GM23338 (cell line): Measurements from ENCODE around the gene SBF2. TPM values are rescaled to one million over a fixed set of nuclear protein-coding genes. Genes with fewer than 3 reads are reported as not detected.

Experiments
- ATAC-seq: fragments of 200-7000 bp; cut with Tn5 transposase; 3 replicates; pipeline ENCODE4 v1.9.1; 2020
- DNase-seq: peaks from one replicate; pipeline ENCODE4 v3.0.0-alpha.2; 2015; ENCODE audit warnings: low spot score
- H2AFZ ChIP-seq: fragments of 200-600 bp; sonication (generic); 2 replicates; pipeline ENCODE4 v1.8.0; 2016; ENCODE audit warnings: antibody characterized with exemption, mild to moderate bottlenecking, moderate library complexity
- H3F3A ChIP-seq: fragments of 200-600 bp; sonication (generic); replicated peaks from 2 replicates; pipeline ENCODE4 v1.8.0; 2017; ENCODE audit warnings: antibody characterized with exemption, mixed run types, low read depth
- H3K27ac ChIP-seq: fragments of 200-600 bp; sonication (generic); 2 replicates; pipeline ENCODE4 v1.6.1; 2016; ENCODE audit warnings: low read depth
- H3K27me3 ChIP-seq: fragments of 200-600 bp; sonication (generic); 2 replicates; pipeline ENCODE4 v1.8.0; 2016; ENCODE audit warnings: mild to moderate bottlenecking, mixed run types, moderate library complexity; ENCODE audit not compliant: insufficient read depth
- H3K36me3 ChIP-seq: fragments of 200-600 bp; sonication (generic); 2 replicates; pipeline ENCODE4 v1.8.0; 2016; ENCODE audit warnings: mild to moderate bottlenecking; ENCODE audit not compliant: insufficient read depth
- H3K4me1 ChIP-seq: fragments of 200-600 bp; sonication (generic); 2 replicates; pipeline ENCODE4 v1.8.0; 2016; ENCODE audit warnings: mild to moderate bottlenecking, moderate library complexity; ENCODE audit not compliant: insufficient read depth
- H3K4me2 ChIP-seq: fragments of 200-600 bp; sonication (generic); 2 replicates; pipeline ENCODE4 v1.7.1; 2017; ENCODE audit warnings: mixed run types
- H3K4me3 ChIP-seq: fragments of 200-600 bp; sonication (generic); 2 replicates; pipeline ENCODE4 v1.6.1; 2016; ENCODE audit warnings: mixed run types
- H3K79me2 ChIP-seq: fragments of 200-600 bp; sonication (generic); replicated peaks from 2 replicates; pipeline ENCODE4 v1.8.0; 2017; ENCODE audit warnings: mild to moderate bottlenecking; ENCODE audit not compliant: insufficient read depth
- H3K9me2 ChIP-seq: fragments of 200-600 bp; sonication (generic); 2 replicates; pipeline ENCODE4 v1.8.0; 2017; ENCODE audit not compliant: insufficient read depth
- H4K20me1 ChIP-seq: fragments of 200-600 bp; sonication (generic); replicated peaks from 2 replicates; pipeline ENCODE4 v1.8.0; 2017; ENCODE audit warnings: mild to moderate bottlenecking; ENCODE audit not compliant: insufficient read depth
- H3K27ac Mint-ChIP-seq: 2 replicates; pipeline ENCODE4 v1.8.0; 2020; ENCODE audit warnings: inconsistent platforms, mild to moderate bottlenecking, moderate library complexity, mixed read lengths
- H3K27me3 Mint-ChIP-seq: 3 replicates; pipeline ENCODE4 v1.8.0; 2022; ENCODE audit warnings: low read depth, mild to moderate bottlenecking, moderate library complexity, mixed read lengths, inconsistent platforms; ENCODE audit not compliant: insufficient read depth, poor library complexity
- H3K36me3 Mint-ChIP-seq: 3 replicates; pipeline ENCODE4 v1.8.0; 2021; ENCODE audit warnings: low read depth, mild to moderate bottlenecking, inconsistent platforms, moderate library complexity, mixed read lengths
- H3K4me1 Mint-ChIP-seq: 3 replicates; pipeline ENCODE4 v1.8.0; 2020; ENCODE audit warnings: mild to moderate bottlenecking, inconsistent platforms, mixed read lengths
- H3K4me3 Mint-ChIP-seq: 3 replicates; pipeline ENCODE4 v1.8.0; 2021; ENCODE audit warnings: moderate library complexity, mild to moderate bottlenecking, inconsistent platforms, mixed read lengths
- H3K9me3 Mint-ChIP-seq: 3 replicates; pipeline ENCODE4 v1.8.0; 2020; ENCODE audit warnings: moderate library complexity, mild to moderate bottlenecking, inconsistent platforms, mixed read lengths
- CREB1 ChIP-seq: fragments of 250-450 bp; sonication (Bioruptor Pico); IDR thresholded peaks from 2 replicates; pipeline ENCODE4 v1.5.0; 2020; ENCODE audit warnings: low read depth, mild to moderate bottlenecking, moderate library complexity
- CTCF ChIP-seq, 2 experiments: fragments of 200-600 bp in 1 of 2; sonication (generic) in 1 of 2; conservative IDR thresholded peaks; 2 replicates each; pipeline versions ENCODE4 v1.5.1 to v1.6.1; 2016 to 2017; ENCODE audit warnings: antibody characterized with exemption in 2 of 2, low read depth in 2 of 2, mild to moderate bottlenecking in 2 of 2, moderate library complexity in 1 of 2
- ETS1 ChIP-seq: IDR thresholded peaks from 2 replicates; pipeline ENCODE4 v1.6.1; 2016; ENCODE audit warnings: antibody characterized with exemption
- EZH2 ChIP-seq: fragments of 200-600 bp; sonication (generic); IDR thresholded peaks from one replicate; pipeline ENCODE4 v1.8.0; 2017; ENCODE audit warnings: antibody characterized with exemption, mild to moderate bottlenecking, low read depth; ENCODE audit not compliant: unreplicated experiment
- EZH2phosphoT487 ChIP-seq: fragments of 200-600 bp; sonication (generic); IDR thresholded peaks from one replicate; pipeline ENCODE4 v1.8.1; 2018; ENCODE audit warnings: antibody characterized with exemption; ENCODE audit not compliant: unreplicated experiment
- JUNB ChIP-seq: IDR thresholded peaks from one replicate; pipeline ENCODE4 v1.6.1; 2016; ENCODE audit warnings: antibody characterized with exemption; ENCODE audit not compliant: unreplicated experiment
- NANOG ChIP-seq: IDR thresholded peaks from 2 replicates; pipeline ENCODE4 v1.6.1; 2016; ENCODE audit warnings: antibody characterized with exemption, borderline replicate concordance
- POLR2AphosphoS5 ChIP-seq: IDR thresholded peaks from 2 replicates; pipeline ENCODE4 v1.6.1; 2016; ENCODE audit warnings: antibody characterized with exemption, low read depth
- REST ChIP-seq: IDR thresholded peaks from one replicate; pipeline ENCODE4 v1.6.1; 2018; ENCODE audit warnings: antibody characterized with exemption; ENCODE audit not compliant: unreplicated experiment
- ZNF114 ChIP-seq: fragments of 250-450 bp; sonication (Bioruptor Pico); IDR thresholded peaks from 2 replicates; pipeline ENCODE4 v1.5.0; 2020; ENCODE audit warnings: mild to moderate bottlenecking, moderate library complexity
- ZNF331 ChIP-seq: fragments of 250-450 bp; sonication (Bioruptor Pico); IDR thresholded peaks from 2 replicates; pipeline ENCODE4 v1.5.0; 2020; ENCODE audit warnings: low read depth, mild to moderate bottlenecking, moderate library complexity
- polyA plus RNA-seq: library from polyadenylated mRNA; unstranded; fragments of >200 nt; fragmentation: Nextera tagmentation; extraction: Ambion mirVana; gene quantifications from 2 replicates; pipeline ENCODE4 v1.2.1, GENCODE V29; 2016
- total RNA-seq: library from RNA; depleted of rRNA; stranded (reverse); fragments of >200 nt; shearing (Covaris generic); gene quantifications from 2 replicates; pipeline ENCODE4 v1.2.3, GENCODE V29; 2014

SBF2 gene
- total and polyA plus RNA-seq, 2 experiments from 2014 or later: 25.6 to 53.5 TPM

GRCh38 chr11:10017050-10017449, 277.0 kb downstream of the SBF2 start:
- H3K4me3 Mint-ChIP-seq: no peak overlapping the region
- H3K4me1 Mint-ChIP-seq: peaks cover 27% of the 10 kb centered on the region
- no peak for ATAC-seq
- Histone ChIP-seq H3K27me3 (no peaks in the 10 kb centered on the region), H3K36me3 (no peaks in the 10 kb centered on the region), H3K27ac (no peak overlapping the region), H3K4me1 (peaks cover 27% of the 10 kb centered on the region), H3K4me2 (no peak overlapping the region), H2AFZ (no peak overlapping the region), H3K79me2 (no peaks in the 10 kb centered on the region), H3K9me2 (no peaks in the 10 kb centered on the region), H3K4me3 (no peak overlapping the region), H4K20me1 (no peaks in the 10 kb centered on the region), H3F3A (no peaks in the 10 kb centered on the region)
- no peak for DNase-seq
- no peak overlapping the region for H3K27ac Mint-ChIP-seq
- no peak for TF ChIP-seq NANOG
- no peak for TF ChIP-seq JUNB
- TF ChIP-seq ZNF331 (CRISPR knock-in tag): no peak
- peaks cover 8% of the 10 kb centered on the region; the same call in 2 of the 3 replicates for H3K36me3 Mint-ChIP-seq
- H3K9me3 Mint-ChIP-seq: peaks cover 9% of the 10 kb centered on the region; the same call in 2 of the 3 replicates
- no peaks in the 10 kb centered on the region for H3K27me3 Mint-ChIP-seq

GRCh38 chr11:10012068-10012467, 282.0 kb downstream of the SBF2 start:
- Histone ChIP-seq H3F3A (no peaks in the 10 kb centered on the region), H3K36me3 (peaks cover 3% of the 10 kb centered on the region; the same call in 1 of the 2 replicates), H3K4me1 (peaks cover 4% of the 10 kb centered on the region; the same call in 1 of the 2 replicates), H3K27me3 (no peaks in the 10 kb centered on the region), H2AFZ (no peak overlapping the region), H3K9me2 (no peaks in the 10 kb centered on the region), H3K4me2 (no peak overlapping the region), H3K27ac (no peak overlapping the region), H3K4me3 (no peak overlapping the region), H3K79me2 (no peaks in the 10 kb centered on the region), H4K20me1 (no peaks in the 10 kb centered on the region)
- no peak overlapping the region for H3K27ac Mint-ChIP-seq
- ATAC-seq (no peak), DNase-seq (no peak)
- H3K9me3 Mint-ChIP-seq: peaks cover 56% of the 10 kb centered on the region
- peaks cover 54% of the 10 kb centered on the region for H3K36me3 Mint-ChIP-seq
- no peaks in the 10 kb centered on the region for H3K27me3 Mint-ChIP-seq
- H3K4me3 Mint-ChIP-seq: no peak overlapping the region
- peaks cover 2% of the 10 kb centered on the region; the same call in 1 of the 3 replicates for H3K4me1 Mint-ChIP-seq
- no peak for TF ChIP-seq NANOG
- TF ChIP-seq POLR2AphosphoS5: no peak
- TF ChIP-seq CTCF (conservative IDR thresholded peaks at IDR 0.05; ENCODE audit: low read depth in 2 of 2): no peak
- no peak for TF ChIP-seq ZNF331 (CRISPR knock-in tag)
- no peak for TF ChIP-seq ZNF114 (CRISPR knock-in tag)
- TF ChIP-seq ETS1: no peak
- TF ChIP-seq CREB1 (CRISPR knock-in tag): no peak
- no peak for TF ChIP-seq REST
- no peak for TF ChIP-seq EZH2
- no peak for TF ChIP-seq EZH2phosphoT487
